GM18502 (cell line): Measurements from ENCODE around the gene CFC1B.
"Not testable (repeated sequence)": the region's sequence is repeated elsewhere in the genome, so short reads cannot be mapped to it uniquely, and the experiment has no call there.

Source experiments
- ATAC-seq: cut with Tn5 transposase; IDR thresholded peaks from one replicate; pipeline ENCODE4 v1.9.1; 2021; ENCODE audit warnings: mild to moderate bottlenecking; ENCODE audit not compliant: unreplicated experiment, poor library complexity

The CFC1B gene

GRCh38 chr2:130520992-130521391, at the start of gene CFC1B:
Gene CFC1B (plus strand): TSS chr2:130521222. CDS start chr2:130521485, 263 bp downstream.
- not testable (repeated sequence) for ATAC-seq

GRCh38 chr2:130491073-130491472, 29.9 kb upstream of the CFC1B start:
- ATAC-seq = not testable (repeated sequence)

- not testable (repeated sequence) for ATAC-seq
These were observed 11.8 kb upstream of the CFC1B start, which contains the start of gene POTEI for GRCh38 chr2:130509228-130509627. Gene POTEI (minus strand): TSS chr2:130509328. CDS start chr2:130509235, 93 bp downstream.

DNA sequence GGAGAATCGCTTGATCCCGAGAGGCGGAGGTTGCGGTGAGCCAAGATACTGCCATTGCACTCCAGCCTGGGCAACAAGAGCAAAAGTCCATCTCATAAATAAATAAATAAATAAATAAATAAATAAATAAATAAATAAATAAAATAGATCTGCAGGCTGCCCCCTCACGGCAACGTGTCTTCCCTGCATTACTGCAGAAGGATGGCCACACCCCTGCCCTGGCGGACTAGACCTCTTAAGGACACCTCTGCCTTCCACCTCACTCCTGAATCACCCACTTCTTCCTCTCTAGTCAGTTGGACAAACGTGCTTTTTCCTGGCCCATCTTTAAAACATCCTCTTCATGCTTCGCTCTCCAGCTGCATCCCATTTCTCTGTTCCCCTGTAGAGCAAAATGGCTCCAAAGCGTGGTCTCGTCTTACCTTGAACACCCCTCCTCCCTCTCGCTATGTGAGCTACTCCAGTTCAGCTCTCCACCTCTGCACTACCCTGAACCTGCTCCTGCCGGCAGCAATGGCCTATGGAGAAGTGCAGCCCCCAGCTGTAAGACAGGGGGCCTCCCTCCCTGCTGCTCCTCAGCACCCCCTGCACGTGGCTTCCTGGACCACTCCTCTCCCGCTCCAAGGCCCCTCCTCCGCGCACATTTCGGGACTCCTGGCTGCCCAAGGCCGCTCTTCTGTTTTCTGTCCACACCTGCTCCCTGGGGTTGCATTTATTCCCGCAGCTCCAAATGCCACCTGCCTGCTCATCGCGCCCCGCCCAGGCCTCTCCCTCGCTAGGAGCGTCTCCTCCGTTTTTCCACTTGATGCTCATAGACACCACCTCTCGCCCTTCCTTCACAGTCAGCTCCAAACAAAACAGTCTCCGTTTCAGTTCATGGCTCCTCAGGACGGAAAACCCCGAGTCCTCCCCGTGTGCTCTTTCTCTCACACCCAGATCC, 9.9 kb upstream of the CFC1B start:
- not testable (repeated sequence) for ATAC-seq

- not testable (repeated sequence) for ATAC-seq
These were observed 9.1 kb upstream of the CFC1B start for GRCh38 chr2:130511747-130512451.

DNA sequence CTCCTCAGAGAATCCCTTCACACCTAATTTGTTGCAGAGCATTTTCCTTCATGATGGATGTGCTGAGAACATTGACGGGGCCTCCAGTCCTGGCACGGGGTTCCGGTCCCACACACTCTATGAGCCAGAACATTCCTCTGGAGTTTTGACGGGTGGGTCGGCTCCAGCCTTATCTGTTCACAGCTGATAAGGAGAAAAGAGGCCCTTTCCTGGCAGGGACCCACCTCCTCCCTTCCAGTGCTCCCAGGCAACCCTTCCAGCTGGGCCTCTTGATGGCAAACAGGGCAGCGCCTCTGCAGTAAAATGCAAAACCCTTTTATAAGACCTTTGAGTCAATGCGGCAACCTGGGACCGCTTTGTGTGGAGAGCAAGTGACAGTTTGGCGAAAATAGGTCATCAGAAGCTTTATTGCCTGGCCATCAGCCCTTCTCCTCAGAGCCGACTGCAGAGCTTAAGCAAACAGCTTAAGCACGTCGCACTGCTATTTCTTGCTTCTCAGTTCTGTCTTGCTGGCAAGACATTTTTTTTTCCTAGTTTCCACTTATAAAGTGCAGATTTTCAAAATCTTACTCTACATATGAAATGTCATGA, 2.4 kb upstream of the CFC1B start:
- not testable (repeated sequence) for ATAC-seq

DNA sequence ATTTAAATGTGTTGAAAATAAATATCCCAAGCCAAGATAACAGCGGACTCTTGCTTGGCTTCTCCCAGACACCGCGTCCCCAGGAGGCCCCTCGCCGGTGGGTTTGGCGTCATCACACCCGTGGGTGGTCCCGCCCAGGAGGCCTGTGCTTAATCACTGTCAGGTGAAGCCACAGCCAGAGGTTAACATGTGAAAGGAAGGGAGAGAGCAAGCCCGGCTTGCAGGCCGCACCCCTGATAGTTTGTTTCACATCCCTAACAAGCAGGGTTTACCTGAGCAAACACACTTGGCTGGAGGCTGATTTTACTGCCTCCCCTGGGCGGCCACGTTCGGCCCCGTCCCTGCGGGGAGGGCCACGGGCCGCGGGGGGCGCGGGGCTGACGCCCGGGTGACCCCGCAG, 1.4 kb downstream of the CFC1B start:
- ATAC-seq = not testable (repeated sequence)

DNA sequence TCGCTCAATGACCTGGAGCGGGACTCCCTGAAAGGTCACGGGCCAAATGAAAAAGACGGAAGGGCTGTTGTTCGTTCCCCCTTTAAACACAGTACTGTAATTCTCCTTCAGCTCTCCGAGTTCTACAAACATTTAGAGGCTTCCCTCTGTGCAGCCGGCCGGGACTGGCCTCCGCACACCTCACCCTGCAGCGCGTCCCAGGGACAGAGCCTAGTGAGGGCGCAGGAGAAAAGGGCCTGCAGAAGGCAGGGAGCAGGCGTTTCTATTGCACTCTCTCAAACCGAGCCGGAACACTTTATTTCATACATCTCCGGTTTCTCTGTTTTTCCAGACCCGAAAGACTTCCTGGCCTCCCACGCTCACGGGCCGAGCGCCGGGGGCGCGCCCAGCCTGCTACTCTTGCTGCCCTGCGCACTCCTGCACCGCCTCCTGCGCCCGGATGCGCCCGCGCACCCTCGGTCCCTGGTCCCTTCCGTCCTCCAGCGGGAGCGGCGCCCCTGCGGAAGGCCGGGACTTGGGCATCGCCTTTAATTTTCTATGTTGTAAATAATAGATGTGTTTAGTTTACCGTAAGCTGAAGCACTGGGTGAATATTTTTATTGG, 6.4 kb downstream of the CFC1B start:
- ATAC-seq = not testable (repeated sequence)

DNA sequence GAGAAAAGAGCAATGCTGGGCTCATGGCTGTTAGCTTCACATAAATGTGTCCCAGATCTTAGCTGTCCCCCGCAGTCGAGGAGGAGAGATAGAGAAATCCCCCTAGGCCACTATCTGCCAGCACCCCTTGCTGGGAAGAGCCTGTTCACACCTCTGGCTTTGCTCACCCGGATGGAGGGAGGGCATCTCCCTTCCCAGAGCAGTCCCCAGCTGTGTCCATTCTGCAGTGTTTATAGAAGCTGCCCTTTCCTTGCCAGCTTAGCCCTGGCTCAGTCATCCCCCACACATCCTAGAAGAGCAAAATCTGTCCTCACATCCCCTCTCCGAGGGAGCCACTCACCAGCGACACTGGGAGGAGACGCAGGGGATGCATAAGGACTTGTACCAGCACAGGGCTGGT, 8.5 kb downstream of the CFC1B start:
- ATAC-seq = not testable (repeated sequence)

GRCh38 chr2:130530212-130530611, 9.2 kb downstream of the CFC1B start:
- not testable (repeated sequence) for ATAC-seq

GRCh38 chr2:130531225-130531624, 10.2 kb downstream of the CFC1B start:
- ATAC-seq = peak; percentile 82

GRCh38 chr2:130531672-130532071, 10.7 kb downstream of the CFC1B start:
- ATAC-seq = peak; percentile 19

DNA sequence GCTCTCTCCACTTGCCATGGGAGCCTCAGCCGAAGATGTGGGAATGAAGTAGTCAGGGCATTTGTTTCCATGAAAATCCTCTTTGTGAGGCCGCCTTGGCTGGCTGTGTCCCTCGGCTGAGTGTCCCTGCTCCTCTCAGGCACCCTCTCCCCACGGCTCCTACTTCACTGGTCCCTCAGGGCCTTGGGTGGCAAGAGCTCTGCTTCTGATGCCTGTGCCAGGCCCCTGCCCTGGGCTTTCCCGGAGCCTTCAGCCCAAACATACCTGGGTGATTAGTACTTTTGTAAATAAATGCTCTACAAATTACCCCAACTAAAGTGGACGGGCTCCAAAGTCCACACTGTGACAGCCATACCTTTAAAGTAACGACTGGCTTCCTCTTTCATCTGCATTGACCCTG, 15.6 kb downstream of the CFC1B start:
- ATAC-seq = not testable (repeated sequence)

GRCh38 chr2:130538271-130538670, 17.2 kb downstream of the CFC1B start:
- ATAC-seq = not testable (repeated sequence)

DNA sequence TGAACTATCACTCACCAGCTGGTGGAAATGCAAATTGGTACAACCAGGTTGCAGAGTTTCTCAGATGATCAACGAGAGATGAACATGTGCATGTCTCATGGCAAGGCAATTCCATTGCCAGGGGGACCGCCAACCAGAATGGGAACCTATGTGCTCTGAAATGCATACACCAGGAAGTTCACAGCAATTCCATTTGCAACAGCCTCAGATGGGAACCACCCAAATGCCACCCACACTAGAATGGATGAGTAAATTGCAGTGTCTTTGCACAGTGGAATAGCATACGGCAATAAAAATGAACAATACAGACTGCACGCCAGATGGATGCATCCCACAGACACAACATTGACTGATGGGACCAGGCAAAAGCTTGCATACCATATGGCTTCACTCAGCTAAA, 21.8 kb downstream of the CFC1B start:
- ATAC-seq = not testable (repeated sequence)

- not testable (repeated sequence) for ATAC-seq
These were observed 22.9 kb downstream of the CFC1B start for GRCh38 chr2:130543785-130544528.

DNA sequence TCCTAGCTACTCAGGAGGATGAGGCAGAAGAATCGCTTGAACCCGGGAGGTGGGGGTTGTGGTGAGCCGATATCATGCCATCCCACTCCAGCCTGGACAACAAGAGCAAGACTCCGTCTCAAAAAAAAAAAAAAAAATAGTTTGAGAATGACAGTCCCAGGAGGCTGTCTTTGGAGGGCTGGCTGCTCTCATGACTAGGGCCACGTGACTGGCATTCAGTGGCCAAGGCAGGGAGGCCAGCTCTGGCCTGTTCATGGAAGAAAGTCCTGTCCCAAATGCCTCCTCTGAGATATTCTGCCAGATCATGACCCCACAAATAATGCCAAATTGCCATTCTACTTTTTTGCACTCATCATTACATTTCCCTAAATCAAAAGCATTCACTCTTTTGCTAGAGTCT, 24.0 kb downstream of the CFC1B start:
- not testable (repeated sequence) for ATAC-seq

GRCh38 chr2:130548418-130548817, 27.4 kb downstream of the CFC1B start:
- not testable (repeated sequence) for ATAC-seq

DNA sequence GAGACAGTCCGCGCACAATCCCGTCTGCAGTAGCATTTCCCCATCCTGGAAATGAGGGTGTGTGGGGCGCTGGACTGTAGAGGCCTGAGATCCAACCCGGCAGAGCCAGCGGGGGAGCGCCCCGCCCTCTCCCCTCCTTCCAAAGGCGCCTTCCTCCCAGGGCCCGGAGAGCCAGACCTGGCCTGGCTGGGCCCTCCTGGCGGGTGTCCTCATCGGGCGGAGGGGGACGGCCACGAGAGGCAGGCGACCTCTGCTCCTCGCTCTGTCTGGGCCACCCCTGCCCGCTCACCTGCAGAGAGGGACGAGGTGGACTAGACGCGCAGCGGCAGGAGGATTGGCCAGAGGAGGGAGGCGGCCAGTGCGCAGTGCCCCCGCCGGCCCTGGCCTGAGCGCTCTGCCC, 28.5 kb downstream of the CFC1B start:
- not testable (repeated sequence) for ATAC-seq
